Sciatic nerve (tissue), 2 donors: ENCODE measurements around the gene RNU2-63P. TPM values are rescaled to one million over a fixed set of nuclear protein-coding genes. Genes with fewer than 3 reads are reported as not detected.
"Not testable (repeated sequence)": the region's sequence is repeated elsewhere in the genome, so short reads cannot be mapped to it uniquely, and the experiment has no call there.

Experiments used
- ATAC-seq: fragments of 200-7000 bp; cut with Tn5 transposase; one replicate; pipeline ENCODE4 v1.9.1; 2020; ENCODE audit warnings: mild to moderate bottlenecking, moderate library complexity
- DNase-seq: peaks from one replicate; pipeline ENCODE4 v3.0.0-alpha.2; 2020; ENCODE audit warnings: low spot score
- intact Hi-C: fragments of 100-400 bp; cut with DNase I; formaldehyde crosslinking; loops from one replicate; pipeline ENCODE4 v1.14.2; 2022
- total RNA-seq: library from RNA; stranded (reverse); fragmentation: NEBNext Ultra II Directional; extraction: Animal tissue kit (Norgen Biotek cat#: 25700); gene quantifications from one replicate; pipeline ENCODE4 v1.2.1, GENCODE V29; 2021
- donor health status: DM: no; HTN: no; CAD: no.
- donor health status: DM: no; HTN: no; CAD: no.

Gene RNU2-63P
- total RNA-seq: 10.3 TPM

- peak; percentile 83 for DNase-seq
- peak; percentile 96 for ATAC-seq
Measured at GRCh38 chr2:88016086-88016959, at the start of gene RNU2-63P. TSS of gene RNU2-63P (minus strand) at chr2:88016547.

GRCh38 chr2:88061295-88061694 is 44.9 kb upstream of the RNU2-63P start:
- no peak for ATAC-seq
- no peak for DNase-seq
- intact Hi-C loops: loop anchor here (5.0 kb wide), 1 partner anchor 96 kb away; no protein-coding TSS in a partner anchor

More at GRCh38 chr2:88016086-88016959, at the start of gene RNU2-63P:
- intact Hi-C loops: no loop called here

GRCh38 chr2:88060907-88061275 is 44.5 kb upstream of the RNU2-63P start:
- intact Hi-C loops: loop anchor here (5.0 kb wide), 1 partner anchor 96 kb away; no protein-coding TSS in a partner anchor
- ATAC-seq: no peak

GRCh38 chr2:88059979-88060906 is 43.9 kb upstream of the RNU2-63P start:
- no peak for ATAC-seq
- intact Hi-C loops: loop anchor here (5.0 kb wide), 1 partner anchor 97 kb away; no protein-coding TSS in a partner anchor
- no peak for DNase-seq

More at GRCh38 chr2:88060907-88061275, 44.5 kb upstream of the RNU2-63P start:
- DNase-seq: no peak

GRCh38 chr2:88058191-88058590 is 41.8 kb upstream of the RNU2-63P start:
- intact Hi-C loops: no loop called here
- ATAC-seq: no peak
- DNase-seq: no peak

- intact Hi-C loops: no loop called here
- DNase-seq (no peak), ATAC-seq (no peak)
Measured at GRCh38 chr2:88057437-88057844, 41.1 kb upstream of the RNU2-63P start.

- ATAC-seq: peak; percentile 98
- intact Hi-C loops: no loop called here
- peak; percentile 96 for DNase-seq
Measured at GRCh38 chr2:88055371-88056128, 39.2 kb upstream of the RNU2-63P start, which contains the start of gene KRCC1. TSS of gene KRCC1 (minus strand) at chr2:88055783. CDS start at chr2:88028563, 27,220 bp downstream.

- no peak for DNase-seq
- ATAC-seq: no peak
- intact Hi-C loops: no loop called here
Measured at GRCh38 chr2:88054782-88055370, 38.5 kb upstream of the RNU2-63P start.

GRCh38 chr2:88053934-88054781 is 37.8 kb upstream of the RNU2-63P start:
- intact Hi-C loops: no loop called here
- DNase-seq (no peak), ATAC-seq (no peak)

- peak; percentile 74 for ATAC-seq
- intact Hi-C loops: no loop called here
- DNase-seq: no peak
Measured at GRCh38 chr2:88053296-88053695, 36.9 kb upstream of the RNU2-63P start.

GRCh38 chr2:88051792-88052191 is 35.4 kb upstream of the RNU2-63P start:
- DNase-seq (no peak), ATAC-seq (no peak)
- intact Hi-C loops: no loop called here

- intact Hi-C loops: no loop called here
- DNase-seq: no peak
- ATAC-seq: no peak
Measured at GRCh38 chr2:88049622-88050021, 33.3 kb upstream of the RNU2-63P start.

GRCh38 chr2:88048541-88048940 is 32.2 kb upstream of the RNU2-63P start:
- DNase-seq (no peak), ATAC-seq (no peak)
- intact Hi-C loops: no loop called here

- ATAC-seq, intact Hi-C loops, DNase-seq: not testable (repeated sequence)
Measured at GRCh38 chr2:88045561-88045960, 29.2 kb upstream of the RNU2-63P start.

GRCh38 chr2:88042476-88042875 is 26.1 kb upstream of the RNU2-63P start:
- intact Hi-C loops: no loop called here
- ATAC-seq (no peak), DNase-seq (no peak)

GRCh38 chr2:88038263-88039105 is 22.1 kb upstream of the RNU2-63P start:
- ATAC-seq (no peak), DNase-seq (no peak)
- intact Hi-C loops: no loop called here

- DNase-seq (no peak), ATAC-seq (no peak)
- intact Hi-C loops: no loop called here
Measured at GRCh38 chr2:88036606-88037005, 20.3 kb upstream of the RNU2-63P start.
